Choroid plexus epithelial cell (primary cell): ENCODE data around the gene TPSAB1.
"Not testable (repeated sequence)": the region's sequence is repeated elsewhere in the genome, so short reads cannot be mapped to it uniquely, and the experiment has no call there.

ENCODE experiments used
- DNase-seq: peaks from one replicate; pipeline ENCODE4 v3.0.0-alpha.2; 2010; ENCODE audit warnings: low read depth
- H3K4me3 ChIP-seq: 2 replicates; pipeline ENCODE4 v1.5.1; 2011; ENCODE audit warnings: low read depth, mild to moderate bottlenecking, control low read depth, low read length, moderate library complexity
- TF ChIP-seq, protein P1 (sequence below): conservative IDR thresholded peaks from 2 replicates; pipeline ENCODE4 v1.5.1; 2011; ENCODE audit warnings: low read depth, mild to moderate bottlenecking, control low read depth, inconsistent platforms, low read length, moderate library complexity

TPSAB1 gene

GRCh38 chr16:1262846-1263221, 22.3 kb downstream of the TPSAB1 start:
- TF ChIP-seq, protein P1, sequence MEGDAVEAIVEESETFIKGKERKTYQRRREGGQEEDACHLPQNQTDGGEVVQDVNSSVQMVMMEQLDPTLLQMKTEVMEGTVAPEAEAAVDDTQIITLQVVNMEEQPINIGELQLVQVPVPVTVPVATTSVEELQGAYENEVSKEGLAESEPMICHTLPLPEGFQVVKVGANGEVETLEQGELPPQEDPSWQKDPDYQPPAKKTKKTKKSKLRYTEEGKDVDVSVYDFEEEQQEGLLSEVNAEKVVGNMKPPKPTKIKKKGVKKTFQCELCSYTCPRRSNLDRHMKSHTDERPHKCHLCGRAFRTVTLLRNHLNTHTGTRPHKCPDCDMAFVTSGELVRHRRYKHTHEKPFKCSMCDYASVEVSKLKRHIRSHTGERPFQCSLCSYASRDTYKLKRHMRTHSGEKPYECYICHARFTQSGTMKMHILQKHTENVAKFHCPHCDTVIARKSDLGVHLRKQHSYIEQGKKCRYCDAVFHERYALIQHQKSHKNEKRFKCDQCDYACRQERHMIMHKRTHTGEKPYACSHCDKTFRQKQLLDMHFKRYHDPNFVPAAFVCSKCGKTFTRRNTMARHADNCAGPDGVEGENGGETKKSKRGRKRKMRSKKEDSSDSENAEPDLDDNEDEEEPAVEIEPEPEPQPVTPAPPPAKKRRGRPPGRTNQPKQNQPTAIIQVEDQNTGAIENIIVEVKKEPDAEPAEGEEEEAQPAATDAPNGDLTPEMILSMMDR: no peak

GRCh38 chr16:1263591-1264344, 23.3 kb downstream of the TPSAB1 start:
- TF ChIP-seq, protein P1: no peak
- DNase-seq: no peak
- H3K4me3 ChIP-seq: no peak overlapping the region

More at GRCh38 chr16:1262846-1263221, 22.3 kb downstream of the TPSAB1 start:
- H3K4me3 ChIP-seq: no peak overlapping the region
- DNase-seq: no peak

- TF ChIP-seq, protein P1: no peak
- DNase-seq: no peak
These were observed 24.0 kb downstream of the TPSAB1 start for GRCh38 chr16:1264345-1265089.

GRCh38 chr16:1265090-1265630, 24.7 kb downstream of the TPSAB1 start:
- no peak overlapping the region for H3K4me3 ChIP-seq
- no peak for DNase-seq
- TF ChIP-seq, protein P1: no peak

More at GRCh38 chr16:1264345-1265089, 24.0 kb downstream of the TPSAB1 start:
- no peak overlapping the region for H3K4me3 ChIP-seq

- no peak overlapping the region for H3K4me3 ChIP-seq
- no peak for DNase-seq
- TF ChIP-seq, protein P1: no peak
These were observed 25.3 kb downstream of the TPSAB1 start for GRCh38 chr16:1265826-1266225.

- not testable (repeated sequence) for H3K4me3 ChIP-seq, DNase-seq
These were observed 28.9 kb downstream of the TPSAB1 start for GRCh38 chr16:1269418-1269817.

- DNase-seq: no peak
These were observed 30.8 kb downstream of the TPSAB1 start for GRCh38 chr16:1271380-1271723.

GRCh38 chr16:1271724-1272413, 31.4 kb downstream of the TPSAB1 start:
- H3K4me3 ChIP-seq: not testable (repeated sequence)
- peak; percentile 11 for DNase-seq

More at GRCh38 chr16:1271380-1271723, 30.8 kb downstream of the TPSAB1 start:
- TF ChIP-seq, protein P1: no peak
- H3K4me3 ChIP-seq: no peak overlapping the region
